PC-3 (cell line): ENCODE data around the gene CHST11. TPM values are rescaled to one million over a fixed set of nuclear protein-coding genes. Genes with fewer than 3 reads are reported as not detected.

Source experiments
- ATAC-seq: fragments of 200-7000 bp; cut with Tn5 transposase; 2 replicates; pipeline ENCODE4 v1.9.1; 2020; ENCODE audit warnings: mild to moderate bottlenecking, moderate library complexity
- BruUV-seq: library from RNA; stranded (reverse); fragments of 400-500 nt; replicated peaks from 2 replicates; lab custom pipeline; 2021; lab: Mats Ljungman, UMichigan
- CTCF ChIA-PET: fragments of 300-600 bp; sonication (Branson Sonifier 250); formaldehyde crosslinking; loops from one replicate; lab custom pipeline; 2022; ENCODE audit warnings: antibody characterized with exemption; lab: Charles Lee
- POLR2A ChIA-PET: fragments of 300-600 bp; sonication (Branson Sonifier 250); formaldehyde crosslinking; loops from one replicate; lab custom pipeline; 2022; ENCODE audit warnings: antibody characterized with exemption; ENCODE audit not compliant: unreplicated experiment; lab: Charles Lee
- DNase-seq: peaks from one replicate; pipeline ENCODE4 v3.0.0-alpha.2; 2015
- H2AFZ ChIP-seq: fragments of 300-600 bp; sonication (generic); 2 replicates; pipeline ENCODE4 v1.6.0; 2016; ENCODE audit warnings: antibody characterized with exemption, low read length
- H3F3A ChIP-seq: fragments of 300-600 bp; sonication (generic); one replicate; pipeline ENCODE4 v1.6.0; 2017; ENCODE audit warnings: antibody characterized with exemption, low read length, control low read depth, mild to moderate bottlenecking; ENCODE audit not compliant: unreplicated experiment
- H3K27ac ChIP-seq: fragments of 300-600 bp; sonication (generic); 2 replicates; pipeline ENCODE4 v1.5.1; 2016; ENCODE audit warnings: mild to moderate bottlenecking, low read length
- H3K27me3 ChIP-seq: fragments of 300-600 bp; sonication (generic); 2 replicates; pipeline ENCODE4 v1.6.1; 2016; ENCODE audit warnings: low read length, mixed read lengths
- H3K36me3 ChIP-seq: fragments of 300-600 bp; sonication (generic); 2 replicates; pipeline ENCODE4 v1.6.1; 2016; ENCODE audit warnings: low read depth, mixed run types, low read length, mixed read lengths
- H3K4me1 ChIP-seq: fragments of 300-600 bp; sonication (generic); 2 replicates; pipeline ENCODE4 v1.5.1; 2016; ENCODE audit warnings: low read length; ENCODE audit not compliant: insufficient read depth
- H3K4me2 ChIP-seq: fragments of 300-600 bp; sonication (generic); 2 replicates; pipeline ENCODE4 v1.6.0; 2016; ENCODE audit warnings: low read length
- H3K4me3 ChIP-seq: fragments of 300-600 bp; sonication (generic); 2 replicates; pipeline ENCODE4 v1.5.1; 2016; ENCODE audit warnings: mild to moderate bottlenecking, low read length, mixed read lengths
- H3K79me2 ChIP-seq: fragments of 300-600 bp; sonication (generic); 2 replicates; pipeline ENCODE4 v1.6.1; 2017; ENCODE audit warnings: low read length, mixed read lengths
- H3K9ac ChIP-seq: fragments of 300-600 bp; sonication (generic); 2 replicates; pipeline ENCODE4 v1.6.0; 2016; ENCODE audit warnings: mild to moderate bottlenecking, low read length
- H3K9me2 ChIP-seq: fragments of 300-600 bp; sonication (generic); replicated peaks from 2 replicates; pipeline ENCODE4 v1.6.1; 2016; ENCODE audit warnings: mixed run types, low read length, mixed read lengths
- H3K9me3 ChIP-seq: fragments of 300-600 bp; sonication (generic); 2 replicates; pipeline ENCODE4 v1.6.1; 2016; ENCODE audit warnings: low read length, mixed read lengths
- H4K20me1 ChIP-seq: fragments of 300-600 bp; sonication (generic); 2 replicates; pipeline ENCODE4 v1.6.1; 2016; ENCODE audit warnings: low read length, mixed read lengths
- CTCF ChIP-seq: fragments of 300-600 bp; sonication (generic); conservative IDR thresholded peaks from 2 replicates; pipeline ENCODE4 v1.5.1; 2017; ENCODE audit warnings: antibody characterized with exemption, low read depth, mild to moderate bottlenecking, low read length
- EZH2 ChIP-seq: fragments of 300-600 bp; sonication (generic); IDR thresholded peaks from one replicate; pipeline ENCODE4 v1.6.1; 2017; ENCODE audit warnings: antibody characterized with exemption, mild to moderate bottlenecking, low read length; ENCODE audit not compliant: unreplicated experiment
- EZH2phosphoT487 ChIP-seq: fragments of 300-600 bp; sonication (generic); IDR thresholded peaks from 2 replicates; pipeline ENCODE4 v1.6.1; 2018; ENCODE audit warnings: mild to moderate bottlenecking, antibody characterized with exemption, low read length, borderline replicate concordance
- intact Hi-C: fragments of 100-400 bp; cut with micrococcal nuclease; formaldehyde crosslinking; loops from 2 replicates; pipeline ENCODE4 v1.9.0; 2023
- total RNA-seq: library from RNA; depleted of rRNA; stranded (reverse); fragments of >200 nt; gene quantifications from 2 replicates; pipeline ENCODE4 v1.2.3, GENCODE V29; 2014

CHST11 gene
- total RNA-seq, 1 experiment from 2014 or later: 53.5 TPM

- Histone ChIP-seq H2AFZ (no peak overlapping the region), H3K9me2 (no peaks in the 10 kb centered on the region), H3K27ac (no peak overlapping the region), H4K20me1 (no peaks in the 10 kb centered on the region), H3F3A (no peaks in the 10 kb centered on the region), H3K36me3 (no peaks in the 10 kb centered on the region), H3K4me1 (no peaks in the 10 kb centered on the region), H3K4me3 (no peak overlapping the region), H3K9me3 (no peaks in the 10 kb centered on the region), H3K4me2 (no peak overlapping the region), H3K27me3 (no peaks in the 10 kb centered on the region), H3K79me2 (no peaks in the 10 kb centered on the region), H3K9ac (no peak overlapping the region)
- TF ChIP-seq CTCF (no peak), EZH2phosphoT487 (no peak), EZH2 (no peak)
- POLR2A ChIA-PET: no interaction called here
- ATAC-seq: no peak
- no TSS peak for BruUV-seq
- no peak for DNase-seq
- intact Hi-C loops: no loop called here
- CTCF ChIA-PET: no interaction called here
These were observed 167.8 kb downstream of the CHST11 start for GRCh38 chr12:104624529-104624928.

DNA sequence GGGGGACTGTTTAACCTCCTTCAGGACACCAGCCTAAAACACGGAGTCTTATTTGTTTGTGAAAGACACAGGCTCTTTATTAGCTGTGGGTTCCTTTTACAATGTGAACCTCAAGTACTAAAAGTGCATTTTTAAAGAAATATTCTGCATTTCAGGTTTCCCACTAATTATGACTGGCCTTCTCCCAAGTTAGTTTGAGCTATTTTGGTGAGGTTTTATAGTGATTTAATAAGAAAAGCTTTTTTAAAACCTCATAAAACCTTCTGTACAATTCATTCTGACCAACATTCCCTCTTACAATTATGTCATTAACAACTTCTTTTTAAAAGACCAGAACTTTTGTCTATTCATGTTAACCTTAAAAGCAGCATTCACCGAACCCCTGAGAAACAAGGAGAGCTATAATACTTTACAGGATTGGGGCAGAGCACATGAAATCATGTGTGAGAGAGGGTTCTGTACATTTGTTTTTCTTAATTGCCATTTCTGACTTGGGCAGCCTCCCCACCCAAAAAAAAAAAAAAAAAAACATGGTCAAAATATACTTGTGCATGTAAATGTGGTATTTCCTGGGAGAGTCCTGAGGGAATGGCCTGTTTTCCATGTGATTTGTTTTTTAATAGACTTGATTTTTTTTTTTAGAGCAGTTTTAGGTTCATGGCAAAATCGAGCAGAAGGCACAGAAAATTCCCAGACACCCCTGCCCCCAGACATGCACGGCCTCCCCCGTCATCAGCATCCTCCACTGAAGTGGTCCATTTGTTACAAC is 169.5 kb downstream of the CHST11 start:
- Histone ChIP-seq H3K27ac (no peak overlapping the region), H3K4me2 (no peak overlapping the region), H3K4me1 (no peaks in the 10 kb centered on the region), H3K9me3 (no peaks in the 10 kb centered on the region), H3K79me2 (no peaks in the 10 kb centered on the region), H3K27me3 (no peaks in the 10 kb centered on the region), H3K36me3 (no peaks in the 10 kb centered on the region), H3K9me2 (no peaks in the 10 kb centered on the region), H3F3A (no peaks in the 10 kb centered on the region), H3K4me3 (no peak overlapping the region), H2AFZ (no peak overlapping the region), H4K20me1 (no peaks in the 10 kb centered on the region), H3K9ac (no peak overlapping the region)
- ATAC-seq: no peak
- intact Hi-C loops: no loop called here
- ChIA-PET POLR2A (no interaction called here), CTCF (no interaction called here)
- DNase-seq: no peak
- no TSS peak for BruUV-seq
- TF ChIP-seq EZH2 (no peak), EZH2phosphoT487 (no peak), CTCF (no peak)

- H4K20me1 ChIP-seq: no peaks in the 10 kb centered on the region
These were observed 170.7 kb downstream of the CHST11 start for GRCh38 chr12:104627231-104627989.

More at GRCh38 chr12:104627231-104627989, 170.7 kb downstream of the CHST11 start:
- H3K4me1 ChIP-seq: no peaks in the 10 kb centered on the region
- intact Hi-C loops: no loop called here
- no peak for TF ChIP-seq CTCF
- H3F3A ChIP-seq: no peaks in the 10 kb centered on the region
- H2AFZ ChIP-seq: no peak overlapping the region
- H3K9me2 ChIP-seq: no peaks in the 10 kb centered on the region
- BruUV-seq: no TSS peak
- no peaks in the 10 kb centered on the region for H3K36me3 ChIP-seq
- no peak overlapping the region for H3K4me3 ChIP-seq
- ATAC-seq (no peak), DNase-seq (no peak)
- ChIA-PET POLR2A (no interaction called here), CTCF (no interaction called here)
- no peaks in the 10 kb centered on the region for H3K79me2 ChIP-seq
- H3K9me3 ChIP-seq: no peaks in the 10 kb centered on the region
- H3K9ac ChIP-seq: no peak overlapping the region
- no peak overlapping the region for H3K27ac ChIP-seq
- H3K4me2 ChIP-seq: no peak overlapping the region
- H3K27me3 ChIP-seq: no peaks in the 10 kb centered on the region
